Mammary epithelial cell (primary cell): ENCODE measurements around the gene MRFAP1L1.

Source experiments
- EZH2 ChIP-seq: IDR thresholded peaks from 2 replicates; pipeline ENCODE4 v1.6.1; 2012; ENCODE audit warnings: low read length, inconsistent platforms, borderline replicate concordance
- TF ChIP-seq, protein P1 (sequence below), 2 donors: IDR thresholded peaks in 1 of 2; conservative IDR thresholded peaks in 1 of 2; 2 replicates each; pipeline ENCODE4 v1.5.1; 2011 to 2012; ENCODE audit warnings: inconsistent platforms in 2 of 2, low read length in 2 of 2, mild to moderate bottlenecking in 2 of 2, control low read depth in 1 of 2, low read depth in 1 of 2; ENCODE audit not compliant: insufficient read depth in 1 of 2; ENCODE audit errors: extremely low read depth in 1 of 2

DNA sequence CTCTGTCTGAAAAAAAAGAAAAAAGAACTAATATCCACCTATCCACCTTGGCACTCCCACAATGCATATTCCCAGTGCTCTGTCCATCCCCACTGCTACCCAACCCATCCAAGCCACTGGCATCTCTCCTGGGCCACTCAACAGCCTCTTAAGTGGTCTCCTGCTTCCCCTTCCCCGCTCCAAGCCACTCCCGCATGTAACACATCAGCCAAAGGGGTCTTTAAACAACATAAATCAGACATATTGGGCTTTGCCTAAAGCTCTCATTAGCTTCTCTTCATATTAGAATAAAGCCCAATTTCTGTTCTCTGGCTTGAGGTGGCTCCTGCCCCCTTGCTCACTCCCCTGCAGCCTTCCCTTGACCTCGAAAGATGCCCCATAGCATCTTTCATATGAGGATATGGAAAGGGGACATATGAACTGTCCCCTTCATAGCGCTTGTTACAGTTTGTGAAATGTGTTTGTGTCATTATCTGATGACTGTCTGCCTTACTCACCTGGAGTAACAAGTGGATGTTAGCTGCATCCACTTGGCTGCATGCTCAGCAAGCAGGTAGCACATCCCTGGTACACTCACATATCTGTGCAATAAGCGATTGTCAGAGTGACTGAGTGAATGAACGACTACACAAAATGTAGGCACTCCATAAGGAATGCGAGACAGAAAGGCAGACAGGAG is 9.4 kb upstream of the MRFAP1L1 start:
- TF ChIP-seq, protein P1, sequence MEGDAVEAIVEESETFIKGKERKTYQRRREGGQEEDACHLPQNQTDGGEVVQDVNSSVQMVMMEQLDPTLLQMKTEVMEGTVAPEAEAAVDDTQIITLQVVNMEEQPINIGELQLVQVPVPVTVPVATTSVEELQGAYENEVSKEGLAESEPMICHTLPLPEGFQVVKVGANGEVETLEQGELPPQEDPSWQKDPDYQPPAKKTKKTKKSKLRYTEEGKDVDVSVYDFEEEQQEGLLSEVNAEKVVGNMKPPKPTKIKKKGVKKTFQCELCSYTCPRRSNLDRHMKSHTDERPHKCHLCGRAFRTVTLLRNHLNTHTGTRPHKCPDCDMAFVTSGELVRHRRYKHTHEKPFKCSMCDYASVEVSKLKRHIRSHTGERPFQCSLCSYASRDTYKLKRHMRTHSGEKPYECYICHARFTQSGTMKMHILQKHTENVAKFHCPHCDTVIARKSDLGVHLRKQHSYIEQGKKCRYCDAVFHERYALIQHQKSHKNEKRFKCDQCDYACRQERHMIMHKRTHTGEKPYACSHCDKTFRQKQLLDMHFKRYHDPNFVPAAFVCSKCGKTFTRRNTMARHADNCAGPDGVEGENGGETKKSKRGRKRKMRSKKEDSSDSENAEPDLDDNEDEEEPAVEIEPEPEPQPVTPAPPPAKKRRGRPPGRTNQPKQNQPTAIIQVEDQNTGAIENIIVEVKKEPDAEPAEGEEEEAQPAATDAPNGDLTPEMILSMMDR (conservative IDR thresholded peaks at IDR 0.05 in 1 of 2, IDR thresholded peaks at IDR 0.05 in 1 of 2; ENCODE audit: extremely low read depth in 1 of 2, insufficient read depth in 1 of 2, low read depth in 1 of 2, low read length in 2 of 2) = no peak
- no peak for TF ChIP-seq EZH2
